ENCODE results near the gene MAST2. TPM values are rescaled to one million over a fixed set of nuclear protein-coding genes. Genes with fewer than 3 reads are reported as not detected.

The MAST2 gene
- total and polyA plus RNA-seq, 2 of the 13 experiments (the other 11 are each of a cell fraction or from before 2014, with no cell fraction given): 15.3 to 23.0 TPM

- no peak for TF ChIP-seq ZNF574 (CRISPR knock-in tag; IDR thresholded peaks at IDR 0.05)
Observed at GRCh38 chr1:45796946-45797345, 6.5 kb upstream of the MAST2 start (continued).

GRCh38 chr1:45800899-45801298 is 2.5 kb upstream of the MAST2 start:
- ChIA-PET POLR2A (no interaction called here), CTCF (ENCODE audit: low intra/inter-chr PET ratio, low total read pairs) (no interaction called here)
- Histone ChIP-seq H3K4me1 (ENCODE audit: insufficient read depth, low read length) (peaks cover 22% of the 10 kb centered on the region), H3K36me3 (replicated peaks in 1 of 2; ENCODE audit: control insufficient read depth in 1 of 2, insufficient read depth in 2 of 2, low read length in 2 of 2) (0 out of 5 replicates have a peak, but pooled peaks cover 0 to under 1% of the 10 kb centered on the region in 2 experiments), H2AFZ (ENCODE audit: low read length) (no peak overlapping the region), H4K20me1 (ENCODE audit: insufficient read depth, low read length) (no peaks in the 10 kb centered on the region), H3K27me3 (ENCODE audit: control insufficient read depth in 1 of 2, insufficient read depth in 2 of 2, low read length in 2 of 2) (no peaks in the 10 kb centered on the region), H3K9ac (ENCODE audit: insufficient read depth, low read depth, low read length) (no peak overlapping the region), H3K4me2 (ENCODE audit: low read depth, low read length) (no peak overlapping the region), H3K27ac (ENCODE audit: extremely low read length, insufficient read depth, low read length) (no peak overlapping the region), H3K79me2 (ENCODE audit: insufficient read depth, low read length) (peaks cover 20% of the 10 kb centered on the region), H3K9me3 (ENCODE audit: low read length) (no peaks in the 10 kb centered on the region), H3K4me3 (replicated peaks in 1 of 3; ENCODE audit: insufficient read depth in 1 of 3, low read depth in 2 of 3, low read length in 3 of 3) (no peak overlapping the region)
- intact Hi-C loops (cut with micrococcal nuclease; ENCODE audit: unreplicated experiment) (no loop called here), in situ Hi-C loops (cut with HindIII; ENCODE audit: extremely low pct_ligation_motif_present, low pct_unique_long_range_greater_than_20kb) (loop anchor here (5.0 kb wide), 1 partner anchor 114 kb away; the partner anchor contains the start of genes GPBP1L1 and TMEM69)
- ATAC-seq: no peak
- 64% methylated on average over 4 of the region's 4 CpGs for WGBS (ENCODE audit: low lambda C conversion rate)
- BruUV-seq (replicated peaks): no TSS peak
- FAIRE-seq: no peak
- TF ChIP-seq PHF5A (CRISPR knock-in tag; IDR thresholded peaks at IDR 0.05; ENCODE audit: low read depth, unreplicated experiment) (no peak), ZMAT5 (CRISPR knock-in tag; IDR thresholded peaks at IDR 0.05; ENCODE audit: borderline replicate concordance, low read depth) (no peak), ESRRA (CRISPR knock-in tag; IDR thresholded peaks at IDR 0.05; ENCODE audit: low read depth) (no peak), SMAD9 (CRISPR knock-in tag; IDR thresholded peaks at IDR 0.05) (no peak), RELA (CRISPR knock-in tag; IDR thresholded peaks at IDR 0.05) (no peak), NR0B2 (CRISPR knock-in tag; IDR thresholded peaks at IDR 0.05) (no peak), PRMT3 (CRISPR knock-in tag; IDR thresholded peaks at IDR 0.05; ENCODE audit: borderline replicate concordance, low read depth) (no peak)
- DNase-seq (ENCODE audit: low spot score): no peak

All from HepG2 (cell line).